ENCODE results near the gene PHAF1.

Gene PHAF1

GRCh38 chr16:67128417-67128816 is 18.7 kb downstream of the PHAF1 start:
- TF ChIP-seq CTCF (IDR thresholded peaks at IDR 0.05; ENCODE audit: low read depth, low read length, missing control alignments) = no peak
- DNase-seq (ENCODE audit: low read depth) = no peak
- H3K4me3 ChIP-seq (ENCODE audit: low read depth, low read length) = no peak overlapping the region

- TF ChIP-seq CTCF (IDR thresholded peaks at IDR 0.05; ENCODE audit: low read depth, low read length, missing control alignments) = no peak
- H3K4me3 ChIP-seq (ENCODE audit: low read depth, low read length) = no peak overlapping the region
- no peak for DNase-seq (ENCODE audit: low read depth)
Measured at GRCh38 chr16:67128887-67129286, 19.1 kb downstream of the PHAF1 start.

- TF ChIP-seq CTCF (IDR thresholded peaks at IDR 0.05; ENCODE audit: low read depth, low read length, missing control alignments) = no peak
- DNase-seq (ENCODE audit: low read depth) = no peak
- H3K4me3 ChIP-seq (ENCODE audit: low read depth, low read length) = no peak overlapping the region
Measured at GRCh38 chr16:67129422-67129821, 19.7 kb downstream of the PHAF1 start.

- H3K4me3 ChIP-seq (ENCODE audit: low read depth, low read length) = no peak overlapping the region
- no peak for DNase-seq (ENCODE audit: low read depth)
- no peak for TF ChIP-seq CTCF (IDR thresholded peaks at IDR 0.05; ENCODE audit: low read depth, low read length, missing control alignments)
Measured at GRCh38 chr16:67137605-67138004, 27.9 kb downstream of the PHAF1 start.

GRCh38 chr16:67141391-67141790 is 31.6 kb downstream of the PHAF1 start:
- no peak for DNase-seq (ENCODE audit: low read depth)
- H3K4me3 ChIP-seq (ENCODE audit: low read depth, low read length) = no peak overlapping the region
- no peak for TF ChIP-seq CTCF (IDR thresholded peaks at IDR 0.05; ENCODE audit: low read depth, low read length, missing control alignments)

- TF ChIP-seq CTCF (IDR thresholded peaks at IDR 0.05; ENCODE audit: low read depth, low read length, missing control alignments) = no peak
- DNase-seq (ENCODE audit: low read depth) = no peak
- no peak overlapping the region for H3K4me3 ChIP-seq (ENCODE audit: low read depth, low read length)
Measured at GRCh38 chr16:67142342-67142741, 32.6 kb downstream of the PHAF1 start.

GRCh38 chr16:67144943-67145342 is 35.2 kb downstream of the PHAF1 start:
- H3K4me3 ChIP-seq (ENCODE audit: low read depth, low read length) = no peak overlapping the region
- no peak for TF ChIP-seq CTCF (IDR thresholded peaks at IDR 0.05; ENCODE audit: low read depth, low read length, missing control alignments)
- no peak for DNase-seq (ENCODE audit: low read depth)
